ENCODE data around the gene REELD1. TPM values are rescaled to one million over a fixed set of nuclear protein-coding genes. Genes with fewer than 3 reads are reported as not detected.

The REELD1 gene
- total RNA-seq, 2 donors from 2014 or later: 1.1 to 12.8 TPM

- Histone ChIP-seq H3K27me3 (replicated peaks; ENCODE audit: insufficient read depth) (no peaks in the 10 kb centered on the region), H3K4me1 (replicated peaks) (no peaks in the 10 kb centered on the region), H3K36me3 (no peaks in the 10 kb centered on the region), H3K9me3 (no peaks in the 10 kb centered on the region), H3K27ac (no peak overlapping the region), H3K4me3 (no peak overlapping the region)
- no peak for DNase-seq (ENCODE audit: low spot score)
- intact Hi-C loops (cut with DNase I): no loop called here
- WGBS: 39% methylated on average over 5 of the region's 5 CpGs
- no peak for TF ChIP-seq CTCF (IDR thresholded peaks at IDR 0.05)
Measured at GRCh38 chr4:146252969-146253611, 38.8 kb downstream of the REELD1 start.

GRCh38 chr4:146255463-146255862 lies 41.1 kb downstream of the REELD1 start:
- Histone ChIP-seq H3K36me3 (no peaks in the 10 kb centered on the region), H3K4me1 (replicated peaks) (no peaks in the 10 kb centered on the region), H3K4me3 (no peak overlapping the region), H3K27ac (no peak overlapping the region), H3K9me3 (no peaks in the 10 kb centered on the region), H3K27me3 (replicated peaks; ENCODE audit: insufficient read depth) (no peaks in the 10 kb centered on the region)
- DNase-seq (ENCODE audit: low spot score): no peak
- TF ChIP-seq POLR2A (IDR thresholded peaks at IDR 0.05) (no peak), CTCF (IDR thresholded peaks at IDR 0.05) (no peak), POLR2AphosphoS5 (IDR thresholded peaks at IDR 0.05) (no peak)
- intact Hi-C loops (cut with DNase I): no loop called here
- WGBS: 97% methylated on average over 1 of the region's 1 CpG

GRCh38 chr4:146255874-146256273 lies 41.5 kb downstream of the REELD1 start:
- Histone ChIP-seq H3K36me3 (no peaks in the 10 kb centered on the region), H3K4me1 (replicated peaks) (no peaks in the 10 kb centered on the region), H3K4me3 (no peak overlapping the region), H3K27me3 (replicated peaks; ENCODE audit: insufficient read depth) (no peaks in the 10 kb centered on the region), H3K27ac (no peak overlapping the region), H3K9me3 (no peaks in the 10 kb centered on the region)
- no peak for DNase-seq (ENCODE audit: low spot score)
- 73% methylated on average over 3 of the region's 3 CpGs for WGBS
- intact Hi-C loops (cut with DNase I): no loop called here
- TF ChIP-seq CTCF (IDR thresholded peaks at IDR 0.05): no peak
- no peak for TF ChIP-seq POLR2AphosphoS5 (IDR thresholded peaks at IDR 0.05)
- no peak for TF ChIP-seq POLR2A (IDR thresholded peaks at IDR 0.05)

GRCh38 chr4:146256328-146256727 lies 42.0 kb downstream of the REELD1 start:
- Histone ChIP-seq H3K4me3 (no peak overlapping the region), H3K27ac (no peak overlapping the region), H3K4me1 (replicated peaks) (no peaks in the 10 kb centered on the region), H3K36me3 (no peaks in the 10 kb centered on the region), H3K9me3 (no peaks in the 10 kb centered on the region), H3K27me3 (replicated peaks; ENCODE audit: insufficient read depth) (no peaks in the 10 kb centered on the region)
- intact Hi-C loops (cut with DNase I): no loop called here
- no peak for DNase-seq (ENCODE audit: low spot score)
- WGBS: 57% methylated on average over 1 of the region's 1 CpG
- TF ChIP-seq POLR2AphosphoS5 (IDR thresholded peaks at IDR 0.05) (no peak), CTCF (IDR thresholded peaks at IDR 0.05) (no peak), POLR2A (IDR thresholded peaks at IDR 0.05) (no peak)

GRCh38 chr4:146257511-146257910 lies 43.2 kb downstream of the REELD1 start:
- DNase-seq (ENCODE audit: low spot score): no peak
- Histone ChIP-seq H3K9me3 (no peaks in the 10 kb centered on the region), H3K4me1 (replicated peaks) (no peaks in the 10 kb centered on the region), H3K4me3 (no peak overlapping the region), H3K27ac (no peak overlapping the region), H3K27me3 (replicated peaks; ENCODE audit: insufficient read depth) (no peaks in the 10 kb centered on the region), H3K36me3 (no peaks in the 10 kb centered on the region)
- 92% methylated on average over 1 of the region's 1 CpG for WGBS
- intact Hi-C loops (cut with DNase I): no loop called here
- TF ChIP-seq POLR2AphosphoS5 (IDR thresholded peaks at IDR 0.05) (no peak), CTCF (IDR thresholded peaks at IDR 0.05) (no peak), POLR2A (IDR thresholded peaks at IDR 0.05) (no peak)
